GM19025 (cell line): ENCODE data around the gene MAP2K5.

Source experiments
- ATAC-seq: cut with Tn5 transposase; IDR thresholded peaks from one replicate; pipeline ENCODE4 v1.9.1; 2021; ENCODE audit warnings: mild to moderate bottlenecking, low read depth, moderate library complexity; ENCODE audit not compliant: unreplicated experiment

MAP2K5 gene

DNA sequence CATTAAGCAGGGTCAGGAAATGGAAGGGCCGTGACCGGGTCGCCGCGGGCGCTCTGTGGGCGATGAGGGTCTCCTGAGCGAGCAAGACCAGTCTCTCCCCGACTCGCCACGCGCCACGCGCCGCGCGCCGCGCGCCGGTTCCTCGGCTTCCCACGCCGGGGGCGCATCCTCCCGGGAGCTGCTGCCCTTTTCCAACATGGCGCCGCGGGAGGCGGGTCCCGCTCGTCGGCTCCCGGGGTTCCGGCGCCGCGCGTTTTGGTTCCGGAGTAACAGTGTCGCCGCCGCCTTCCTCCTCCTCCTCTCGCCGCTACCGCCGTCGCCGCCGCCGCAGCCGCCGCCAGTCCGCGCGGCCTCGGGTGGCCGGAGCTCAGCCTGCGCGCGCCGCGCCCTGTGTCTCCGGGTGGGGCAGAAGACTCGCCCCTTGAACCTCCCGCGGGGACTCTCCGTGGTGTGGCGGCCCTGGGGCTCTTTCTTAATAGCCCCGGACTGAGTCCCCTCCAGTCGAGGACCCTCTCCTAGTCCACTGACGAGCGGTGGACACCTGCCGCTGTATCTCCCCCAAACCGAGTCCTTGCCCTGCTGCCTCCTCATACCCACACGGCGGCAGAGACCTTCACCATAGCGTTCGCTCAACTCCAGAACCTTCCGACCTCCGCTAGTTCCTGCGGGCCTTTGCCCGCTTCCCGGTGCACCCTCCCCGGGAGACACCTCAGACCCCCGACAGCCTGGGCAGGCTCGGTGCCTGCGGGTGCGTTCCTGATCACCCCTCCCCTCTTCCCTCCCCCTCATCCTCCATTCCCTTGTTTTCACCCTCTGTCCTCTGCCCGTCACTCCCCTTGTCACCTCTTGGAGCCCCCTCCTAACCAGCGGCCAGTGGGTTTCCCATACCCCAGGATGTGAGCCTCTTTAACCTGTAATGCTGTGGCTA is at the start of gene MAP2K5:
Gene MAP2K5, plus strand, starts transcription at position 284 of the 928 bp plus-strand sequence. Its CDS starts 633 bp downstream, at position 917.
- peak; percentile 50 for ATAC-seq

DNA sequence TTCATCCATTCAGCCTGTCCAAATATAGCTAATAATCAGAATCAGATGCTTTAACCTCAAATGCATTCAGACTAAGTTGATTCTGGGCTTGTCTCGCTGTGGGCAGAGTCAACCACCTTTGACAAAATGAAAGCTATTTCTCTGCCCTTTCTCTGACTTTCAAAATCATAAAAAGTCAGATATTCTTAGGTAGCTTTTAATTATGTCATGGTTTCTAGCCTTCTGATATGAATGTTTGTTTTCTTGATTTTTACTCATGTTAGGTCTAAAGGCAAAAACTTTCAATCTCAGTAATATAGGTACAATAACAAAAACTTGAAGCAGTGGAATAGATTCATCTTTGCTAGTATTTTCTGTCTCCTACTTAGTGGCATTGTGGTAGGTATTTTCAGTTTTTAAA is 46.9 kb upstream of the MAP2K5 start:
- no peak for ATAC-seq

DNA sequence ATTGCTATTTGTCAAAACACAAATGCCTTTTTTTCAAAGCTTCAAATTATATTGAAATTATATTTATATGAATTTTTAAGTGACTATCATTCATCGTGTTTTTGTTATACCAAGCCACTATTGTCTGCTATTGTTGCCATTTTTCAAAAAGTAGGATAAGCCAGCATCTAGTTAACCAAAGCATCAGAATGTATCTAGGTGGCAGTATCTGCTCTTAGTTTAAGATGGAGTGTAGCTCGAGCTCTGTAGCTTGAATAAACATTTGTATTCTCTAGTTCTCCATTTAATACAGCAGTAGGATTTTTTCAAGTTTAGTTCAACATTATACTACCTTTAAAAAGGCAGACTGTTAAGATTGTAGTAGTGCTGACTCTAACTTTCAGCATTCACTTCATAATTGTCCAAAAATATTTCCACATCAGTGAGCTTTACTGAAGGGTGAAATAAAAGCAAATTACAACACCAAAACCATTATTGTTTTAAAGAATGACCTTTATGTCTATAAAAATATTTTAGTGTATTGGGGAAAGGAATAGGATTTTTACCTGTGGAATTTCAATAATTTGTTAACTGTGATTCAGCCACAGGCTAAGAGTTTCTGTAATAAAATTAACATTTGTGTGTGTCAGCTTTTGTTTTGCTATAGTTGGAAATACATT is 41.2 kb upstream of the MAP2K5 start:
- no peak for ATAC-seq

DNA sequence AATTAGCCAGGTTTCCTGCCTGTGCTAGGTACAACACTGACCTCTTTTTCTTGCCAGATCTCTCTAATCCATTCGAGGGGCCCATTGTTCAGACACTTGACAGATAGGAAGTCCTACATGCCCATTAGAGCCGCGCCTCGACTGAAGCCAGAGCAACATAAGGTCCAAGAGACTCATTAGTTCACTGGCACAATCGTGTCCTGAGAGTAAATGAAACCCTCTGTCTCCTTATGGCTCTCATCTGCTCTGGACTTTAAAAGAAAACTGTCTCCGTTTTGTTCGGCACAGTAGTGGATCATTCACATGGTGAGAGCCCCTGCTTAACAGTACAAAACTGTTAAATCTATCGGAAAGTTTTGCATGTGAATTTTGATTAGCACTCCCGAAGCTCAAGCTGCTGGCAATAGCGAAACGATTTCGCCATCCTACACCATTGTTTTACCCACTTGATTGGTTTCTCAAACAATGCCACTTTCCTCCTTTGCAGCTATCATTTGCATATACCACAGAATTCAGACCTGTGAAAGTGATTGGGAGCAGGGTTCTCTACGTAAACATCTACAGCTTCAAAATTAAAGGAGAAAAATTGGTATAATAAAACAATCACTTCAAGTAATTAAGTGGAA is 40.6 kb upstream of the MAP2K5 start:
- no peak for ATAC-seq

DNA sequence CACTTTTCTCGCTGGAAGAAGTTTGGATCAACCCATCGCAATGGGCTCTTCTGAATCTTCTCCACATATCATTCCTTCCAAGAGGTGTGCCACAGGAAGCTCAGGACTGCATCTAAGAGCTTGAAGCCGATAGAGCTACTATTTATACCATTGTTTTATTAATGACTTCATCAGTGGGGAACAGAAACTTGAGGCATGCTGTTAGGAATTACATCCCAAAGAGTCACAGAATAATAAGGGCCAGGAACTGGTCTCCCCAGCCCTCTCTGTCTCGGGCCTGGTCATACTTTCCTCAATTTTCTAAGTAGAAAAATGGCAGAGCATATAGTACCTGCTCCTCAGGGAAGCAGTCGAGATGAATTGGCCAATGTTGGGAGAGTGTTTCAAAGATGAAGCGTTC is 38.4 kb upstream of the MAP2K5 start:
- no peak for ATAC-seq

DNA sequence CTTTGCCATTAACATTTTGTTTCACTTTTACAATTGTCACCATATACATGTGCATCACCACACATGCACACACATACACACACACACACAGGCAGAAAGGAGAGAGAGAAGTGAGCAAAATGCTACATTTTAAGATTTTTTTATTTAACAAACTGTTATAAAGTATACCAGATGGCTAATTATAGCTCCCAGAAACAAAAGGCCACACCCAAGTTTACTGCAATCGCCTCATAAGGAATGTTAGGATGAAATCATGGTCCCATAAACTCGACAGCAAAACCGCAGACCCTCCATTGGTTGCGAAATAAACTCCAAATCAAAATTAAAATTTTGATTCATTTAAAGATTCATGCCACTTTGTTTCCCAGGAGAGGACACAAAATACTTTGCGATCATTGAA is 37.7 kb upstream of the MAP2K5 start:
- ATAC-seq, result no peak

DNA sequence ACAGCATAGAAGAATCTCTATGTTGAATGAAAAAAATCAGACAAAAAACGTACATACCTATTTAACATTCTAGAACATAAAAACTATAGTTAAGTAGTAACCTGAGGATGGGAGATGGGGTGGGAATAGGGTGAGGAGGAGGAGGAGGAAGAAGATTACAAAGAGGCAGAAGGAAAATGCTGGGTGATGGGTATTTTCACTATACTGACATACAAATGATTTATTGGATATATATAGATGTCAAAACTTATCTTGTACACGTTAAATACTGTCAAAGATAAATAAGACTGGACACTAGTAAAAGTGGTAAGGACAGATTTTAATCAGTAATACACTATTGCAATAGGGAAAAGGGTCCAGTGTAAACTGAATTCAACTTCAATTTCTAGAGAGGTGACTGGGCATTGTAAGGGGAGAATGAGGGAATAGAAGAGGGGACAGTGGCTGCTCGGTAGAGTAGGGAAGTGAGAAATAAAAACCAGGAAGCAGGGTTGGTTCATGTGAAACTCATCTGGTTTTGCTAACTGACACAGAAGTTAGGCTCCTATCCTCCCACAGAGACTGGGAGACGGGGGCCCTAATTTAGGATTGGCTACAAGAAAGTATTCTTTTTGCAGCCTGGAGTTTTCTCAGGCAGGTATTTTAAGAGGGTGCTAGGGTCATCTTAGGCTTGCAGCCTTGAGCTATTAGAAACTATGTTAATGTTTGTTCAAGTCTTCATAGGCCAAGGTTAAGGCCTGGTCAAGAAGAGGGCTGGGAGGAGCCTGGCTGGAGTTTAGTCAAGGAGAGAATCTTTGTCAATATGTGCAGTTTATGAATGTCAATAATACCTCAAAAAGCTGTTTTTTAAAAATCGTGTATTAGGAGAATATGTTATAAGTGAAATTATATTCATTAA is 36.6 kb upstream of the MAP2K5 start:
- ATAC-seq, result no peak

DNA sequence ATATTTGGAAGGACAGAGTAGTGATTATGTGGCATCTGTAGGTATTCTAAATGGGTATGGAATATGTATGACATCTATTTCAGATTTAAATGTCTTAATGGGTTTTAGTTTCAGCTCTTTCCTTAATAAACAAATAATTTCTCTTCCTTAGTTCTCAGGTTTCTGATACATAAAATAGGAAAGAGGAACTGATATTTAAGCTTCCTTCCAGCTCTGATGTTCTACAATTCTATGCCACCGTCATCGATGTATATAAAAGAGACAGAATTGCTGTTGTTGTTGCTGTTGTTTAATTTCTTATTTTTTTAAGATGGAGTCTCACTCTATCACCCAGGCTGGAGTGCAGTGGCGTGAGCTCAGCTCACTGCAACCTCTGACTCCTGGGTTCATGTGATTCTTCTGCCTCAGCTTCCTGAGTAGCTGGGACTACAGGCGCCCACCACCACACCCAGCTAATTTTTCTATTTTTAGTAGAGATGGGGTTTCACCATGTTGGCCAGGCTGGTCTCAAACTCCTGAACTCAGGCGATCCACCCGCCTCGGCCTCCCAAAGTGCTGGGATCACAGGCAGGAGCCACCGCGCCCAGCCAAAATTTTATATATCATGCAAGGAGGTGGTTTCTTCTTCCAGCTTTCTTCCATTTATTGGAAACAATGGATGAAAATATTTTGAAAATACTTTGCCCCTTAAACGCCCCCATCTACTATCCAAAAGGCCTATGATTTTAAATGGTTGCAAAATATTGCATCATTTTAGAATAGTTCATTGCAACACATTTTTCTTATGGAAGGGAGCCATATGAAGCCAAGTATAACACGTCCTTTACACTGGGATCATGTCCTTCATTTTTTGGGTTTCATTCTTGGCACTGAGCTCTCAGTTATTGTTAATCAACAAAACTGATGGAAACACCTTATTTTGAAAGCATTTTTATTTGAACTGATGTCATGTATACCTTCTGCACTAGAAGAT is 35.4 kb upstream of the MAP2K5 start:
- no peak for ATAC-seq

DNA sequence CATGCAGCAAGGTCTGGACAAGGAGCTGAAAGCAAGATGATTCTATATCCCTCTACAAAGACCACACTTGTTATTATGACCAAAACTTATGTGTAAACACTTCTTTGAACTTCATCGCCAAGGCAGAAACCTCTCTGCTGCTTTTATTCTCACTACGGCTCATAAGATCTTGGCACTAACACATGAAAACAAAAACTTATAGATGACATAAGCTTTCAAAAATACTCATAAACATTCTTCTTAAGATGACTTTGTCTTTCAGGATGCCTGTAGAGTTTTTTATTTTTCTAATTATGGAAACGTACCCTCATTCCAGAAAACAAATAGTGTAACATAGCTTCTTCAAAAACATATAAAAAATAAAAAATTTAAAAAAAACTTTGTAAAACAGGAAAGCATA is 34.1 kb upstream of the MAP2K5 start:
- ATAC-seq, result no peak

DNA sequence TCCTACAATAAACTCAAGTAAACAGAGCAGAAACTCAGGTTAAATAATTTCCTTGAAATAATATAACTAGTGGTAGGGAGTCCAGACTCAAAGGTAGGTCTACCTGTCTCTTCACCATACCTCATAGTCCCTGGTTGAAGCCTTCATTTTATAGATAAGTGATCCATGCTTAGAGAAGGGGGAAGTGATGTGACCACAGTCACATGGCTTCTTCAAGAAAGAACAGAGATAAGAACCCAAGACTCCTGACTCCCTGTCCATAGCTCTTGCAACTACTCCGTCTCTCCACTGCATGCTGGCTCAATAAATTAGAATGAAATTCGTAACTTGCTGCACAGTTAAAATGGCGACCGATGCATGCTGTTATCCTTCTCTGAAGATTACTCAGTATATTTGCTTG is 32.6 kb upstream of the MAP2K5 start:
- no peak for ATAC-seq

DNA sequence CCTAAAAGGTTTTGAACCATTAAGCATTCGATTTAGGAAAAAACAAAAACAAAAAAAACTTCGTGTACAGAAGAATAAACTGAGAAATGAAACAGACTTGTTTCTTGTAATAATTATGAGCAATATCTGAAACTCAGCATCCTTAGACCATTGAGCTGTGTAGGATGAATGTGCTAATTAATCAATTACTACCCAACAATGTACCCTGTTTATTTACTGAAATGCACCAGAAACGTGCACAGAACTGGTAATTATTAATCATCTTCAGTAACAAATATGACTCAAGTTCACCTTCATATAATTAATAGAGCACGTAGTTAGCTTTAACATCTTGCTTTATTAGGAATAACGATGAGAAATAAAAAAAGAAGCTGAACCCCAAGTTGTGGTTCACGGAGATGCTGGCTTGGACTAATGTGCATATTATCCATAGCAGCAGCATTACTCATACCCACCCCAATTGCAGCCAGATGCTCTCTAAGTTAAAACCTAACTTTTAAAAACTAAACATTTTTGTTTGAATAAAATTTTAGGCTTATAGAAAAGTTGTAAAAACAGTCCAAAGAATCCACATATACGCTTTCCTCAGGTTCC is 31.8 kb upstream of the MAP2K5 start:
- no peak for ATAC-seq

DNA sequence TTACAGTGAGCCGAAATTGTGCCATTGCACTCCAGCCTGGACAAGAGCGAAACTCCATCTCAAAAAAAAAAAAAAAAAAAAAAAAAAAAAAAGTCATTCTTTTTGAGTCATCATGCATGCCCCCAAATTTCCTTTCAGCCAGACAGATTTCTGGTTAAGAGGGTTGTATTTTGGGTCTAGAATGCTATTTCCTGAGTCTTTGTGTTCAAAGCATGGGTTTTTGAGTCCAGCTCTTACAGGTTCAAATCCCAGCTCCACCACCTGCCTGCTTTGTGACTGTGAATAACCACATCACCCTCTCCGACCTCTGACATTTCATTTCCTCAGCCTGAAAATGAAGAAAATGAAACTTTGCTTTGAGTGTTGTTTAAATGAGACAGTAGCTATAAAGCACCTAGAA is 30.9 kb upstream of the MAP2K5 start:
- ATAC-seq, result no peak

DNA sequence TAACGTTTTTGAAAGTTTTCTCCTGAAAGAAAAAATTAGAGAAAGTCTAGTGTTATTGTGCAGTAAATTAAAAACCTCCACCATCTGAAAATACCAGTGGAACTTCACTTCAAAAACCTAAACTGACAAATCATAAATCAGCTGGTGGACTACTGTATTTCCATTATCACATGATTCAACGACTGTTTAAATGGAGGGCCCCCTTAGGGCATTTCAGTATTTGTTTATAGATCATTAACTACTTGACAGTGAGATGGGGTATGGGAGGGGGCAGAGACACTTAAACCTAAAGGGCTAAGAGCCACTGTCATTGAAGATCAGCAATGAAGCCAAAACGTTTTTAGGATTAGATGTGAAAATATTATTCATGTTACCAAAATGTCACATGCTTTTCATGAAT is 30.4 kb upstream of the MAP2K5 start:
- ATAC-seq, result no peak

DNA sequence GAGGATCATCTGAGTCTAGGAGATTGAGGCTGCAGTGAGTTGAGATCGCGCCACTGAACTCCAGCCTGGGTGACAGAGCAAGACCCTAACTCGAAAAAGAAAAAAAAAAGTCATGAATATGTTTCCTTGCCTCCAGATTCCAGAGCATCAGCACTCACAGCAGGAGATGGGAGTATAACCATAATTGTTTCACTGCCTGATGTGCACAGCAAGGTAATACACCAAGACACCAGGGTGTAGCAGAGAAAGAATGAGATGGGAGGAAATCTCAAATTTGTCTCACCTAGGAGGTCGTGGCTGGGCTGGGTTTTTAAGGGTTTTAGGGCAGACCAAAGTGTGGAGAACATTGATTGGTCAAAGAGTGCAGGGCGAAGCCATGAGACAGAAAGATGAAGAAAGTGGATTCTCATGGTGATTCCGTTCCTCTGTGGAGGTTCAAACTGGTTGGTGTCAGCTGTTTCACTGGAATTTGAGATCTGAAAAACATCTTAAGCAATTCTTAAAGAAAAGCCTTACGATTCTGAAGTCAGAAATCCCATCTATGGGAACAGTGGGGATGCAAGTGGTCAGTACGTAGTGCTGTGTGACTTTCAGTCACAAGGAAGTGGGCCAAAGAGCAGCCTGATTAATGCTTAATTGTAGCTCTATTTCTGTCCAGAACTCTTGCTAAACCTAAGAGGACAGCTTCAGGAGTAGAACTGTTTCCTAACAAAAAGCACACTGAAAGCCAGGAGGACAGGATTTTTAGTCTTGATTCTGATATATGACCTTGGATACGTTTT is 29.4 kb upstream of the MAP2K5 start:
- ATAC-seq, result no peak

DNA sequence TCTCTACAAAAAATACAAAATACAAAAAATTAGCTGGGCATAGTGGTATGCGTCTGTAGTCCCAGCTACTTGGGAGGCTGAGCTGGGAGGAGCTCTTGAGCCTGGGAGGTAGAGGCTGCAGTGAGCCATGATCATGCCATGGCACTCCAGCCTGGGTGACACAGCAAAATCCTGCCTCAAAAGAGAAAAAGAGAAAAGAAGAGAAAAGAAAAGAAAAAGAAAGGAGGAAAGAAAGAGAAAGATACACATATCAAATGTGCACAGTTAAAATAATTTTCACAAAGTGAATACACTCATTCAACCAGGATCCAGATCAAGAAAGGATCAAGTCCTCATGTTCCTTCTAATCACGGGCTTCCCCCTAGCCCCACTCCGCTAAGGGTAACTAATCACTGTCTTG is 27.4 kb upstream of the MAP2K5 start:
- ATAC-seq, result no peak

DNA sequence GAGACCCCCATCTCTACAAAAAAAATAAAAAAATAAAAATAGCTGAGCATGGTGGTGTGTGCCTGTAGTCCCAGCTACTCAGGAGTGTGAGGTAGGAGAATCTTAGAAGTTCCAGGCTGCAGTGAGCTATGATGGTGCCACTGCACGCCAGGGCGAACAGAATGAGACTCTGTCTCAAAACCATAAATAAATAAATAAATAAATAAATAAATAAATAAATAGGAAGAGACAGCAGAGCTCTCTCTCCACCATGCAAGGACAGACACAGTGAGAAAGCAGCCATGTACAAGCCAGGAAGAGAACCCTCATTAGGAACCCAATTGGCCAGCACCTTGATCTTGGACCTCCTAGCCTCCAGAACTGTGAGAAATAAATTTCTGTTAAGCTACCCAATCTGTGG is 26.9 kb upstream of the MAP2K5 start:
- no peak for ATAC-seq

DNA sequence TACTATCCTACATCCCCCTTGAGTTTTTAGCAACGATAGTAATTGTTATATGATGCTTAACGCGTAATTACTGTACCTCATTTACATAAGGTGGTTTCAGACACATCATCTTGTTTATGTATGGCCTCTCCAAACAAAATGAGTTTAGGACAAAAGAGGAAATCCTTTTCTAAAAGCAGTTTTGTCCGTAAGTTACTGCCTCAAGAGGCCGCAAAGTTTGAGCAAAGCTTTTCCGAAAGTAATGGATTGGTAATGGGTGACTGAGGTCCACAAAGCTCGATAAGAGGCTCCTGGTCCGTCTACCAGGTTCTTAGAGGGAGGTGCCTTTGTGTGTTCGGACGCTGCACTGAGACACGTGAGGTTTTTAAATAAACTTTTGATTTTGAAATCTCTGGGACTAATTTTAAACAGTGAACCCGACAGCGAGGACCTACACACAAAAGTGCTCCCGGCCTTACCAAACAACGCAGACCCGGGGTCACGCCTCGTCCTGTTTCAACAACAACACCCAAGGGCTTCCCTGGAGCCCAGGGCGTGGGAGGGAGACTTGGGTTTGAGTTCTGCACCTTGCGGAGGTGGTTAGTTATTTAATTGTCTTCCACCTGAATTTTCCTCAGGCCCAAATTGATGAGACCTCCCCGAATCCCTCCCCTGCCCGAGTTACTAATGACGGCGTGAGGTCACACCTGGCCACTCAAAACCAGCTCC is 22.0 kb upstream of the MAP2K5 start:
- ATAC-seq, result no peak
